HCT116 (cell line): ENCODE results near the gene ASB10. TPM values are rescaled to one million over a fixed set of nuclear protein-coding genes. Genes with fewer than 3 reads are reported as not detected.

ENCODE experiments used
- ATAC-seq: fragments of 200-7000 bp; cut with Tn5 transposase; 2 replicates; pipeline ENCODE4 v1.9.1; 2020; ENCODE audit warnings: mild to moderate bottlenecking, moderate library complexity
- BruUV-seq: library from RNA; stranded (reverse); fragments of 400-500 nt; replicated peaks from 2 replicates; lab custom pipeline; 2021; lab: Mats Ljungman, UMichigan
- CTCF ChIA-PET: fragments of 300-600 bp; sonication (Branson Sonifier 250); formaldehyde crosslinking; loops from one replicate; lab custom pipeline; 2021; ENCODE audit warnings: antibody characterized with exemption; lab: Charles Lee
- POLR2A ChIA-PET: fragments of 300-600, 350-600 bp; sonication (Branson Sonifier 250); formaldehyde crosslinking; loops from one replicate; lab custom pipeline; 2021; ENCODE audit warnings: antibody characterized with exemption; lab: Charles Lee
- RAD21 ChIA-PET, 2 experiments: fragments of 300-600 bp; sonication (Branson Sonifier 250); formaldehyde crosslinking; loops; one replicate each; lab custom pipeline; 2023; ENCODE audit warnings: low total read pairs in 2 of 2; ENCODE audit not compliant: uncharacterized antibody in 2 of 2, unreplicated experiment in 2 of 2, low non-redundant PET in 1 of 2; lab: Charles Lee
- DNase-seq: peaks from one replicate; pipeline ENCODE4 v3.0.0-alpha.2; 2010; ENCODE audit warnings: low read depth, low spot score
- H2AFZ ChIP-seq: fragments of 200-600 bp; shearing (Covaris generic), sonication (generic); 2 replicates; pipeline ENCODE4 v1.6.1; 2017; ENCODE audit warnings: low read depth, mixed run types, mixed read lengths, antibody characterized with exemption, low read length; ENCODE audit not compliant: poor library complexity, severe bottlenecking
- H3K27ac ChIP-seq: 2 replicates; pipeline ENCODE4 v1.5.1; 2012; ENCODE audit warnings: low read depth, low read length
- H3K27me3 ChIP-seq: fragments of 200-600 bp; sonication (generic); 2 replicates; pipeline ENCODE4 v1.6.1; 2016; ENCODE audit warnings: mixed run types, low read length, mixed read lengths; ENCODE audit not compliant: insufficient read depth
- H3K36me3 ChIP-seq, 2 experiments: fragments of 200-500 bp in 1 of 2; fragments of 200-600 bp in 1 of 2; sonication (Bioruptor generic) in 1 of 2; sonication (generic) in 1 of 2; 2 replicates each; pipeline versions ENCODE4 v1.5.1 to v1.6.1; 2014 to 2016; ENCODE audit warnings: low read length in 2 of 2, inconsistent platforms in 1 of 2, mixed read lengths in 1 of 2, mixed run types in 1 of 2; ENCODE audit not compliant: insufficient read depth in 2 of 2, control insufficient read depth in 1 of 2
- H3K4me1 ChIP-seq, 2 experiments: fragments of 200-600 bp in 1 of 2; sonication (generic) in 1 of 2; 2 replicates each; pipeline versions ENCODE4 v1.5.1 to v1.6.1; 2012 to 2017; ENCODE audit warnings: low read length in 2 of 2, inconsistent platforms in 1 of 2, mild to moderate bottlenecking in 1 of 2, mixed read lengths in 1 of 2, mixed run types in 1 of 2, moderate library complexity in 1 of 2; ENCODE audit not compliant: insufficient read depth in 2 of 2, control insufficient read depth in 1 of 2
- H3K4me2 ChIP-seq: fragments of 200-600 bp; sonication (generic); 2 replicates; pipeline ENCODE4 v1.6.1; 2017; ENCODE audit warnings: mixed run types, low read length, mixed read lengths
- H3K4me3 ChIP-seq, 2 experiments: fragments of 200-600 bp in 1 of 2; sonication (generic) in 1 of 2; replicated peaks in 1 of 2; 2 replicates each; pipeline ENCODE4 v1.5.1; 2011 to 2016; ENCODE audit warnings: low read length in 2 of 2, control low read depth in 1 of 2, low read depth in 1 of 2, mild to moderate bottlenecking in 1 of 2, mixed read lengths in 1 of 2, mixed run types in 1 of 2
- H3K79me2 ChIP-seq: fragments of 200-600 bp; sonication (generic); 2 replicates; pipeline ENCODE4 v1.6.1; 2017; ENCODE audit warnings: mild to moderate bottlenecking, mixed run types, low read length, moderate library complexity, mixed read lengths; ENCODE audit not compliant: insufficient read depth
- H3K9ac ChIP-seq: fragments of 200-600 bp; sonication (generic); 2 replicates; pipeline ENCODE4 v1.6.1; 2016; ENCODE audit warnings: low read length, mixed read lengths
- H3K9me2 ChIP-seq: fragments of 200-600 bp; sonication (generic), shearing (Covaris generic); 2 replicates; pipeline ENCODE4 v1.6.1; 2017; ENCODE audit warnings: mixed run types, mild to moderate bottlenecking, moderate library complexity; ENCODE audit not compliant: insufficient read depth
- H3K9me3 ChIP-seq, 2 experiments: fragments of 200-500 bp in 1 of 2; fragments of 200-600 bp in 1 of 2; sonication (Bioruptor generic) in 1 of 2; sonication (generic) in 1 of 2; 2 replicates each; pipeline ENCODE4 v1.6.1; 2014 to 2017; ENCODE audit warnings: low read length in 2 of 2, mixed read lengths in 2 of 2, inconsistent platforms in 1 of 2, low read depth in 1 of 2, mild to moderate bottlenecking in 1 of 2, mixed run types in 1 of 2, moderate library complexity in 1 of 2; ENCODE audit not compliant: control insufficient read depth in 1 of 2, insufficient read depth in 1 of 2
- H4K20me1 ChIP-seq: fragments of 200-600 bp; sonication (generic), shearing (Covaris generic); 2 replicates; pipeline ENCODE4 v1.6.1; 2017; ENCODE audit warnings: mixed run types, mild to moderate bottlenecking, moderate library complexity; ENCODE audit not compliant: insufficient read depth
- ATF3 ChIP-seq: IDR thresholded peaks from 2 replicates; pipeline ENCODE4 v1.6.1; 2012
- CBX3 ChIP-seq: IDR thresholded peaks from 2 replicates; pipeline ENCODE4 v1.6.1; 2012; ENCODE audit warnings: low read depth
- EGR1 ChIP-seq: IDR thresholded peaks from 2 replicates; pipeline ENCODE4 v1.6.1; 2012; ENCODE audit warnings: low read depth
- ELF1 ChIP-seq: IDR thresholded peaks from 2 replicates; pipeline ENCODE4 v1.6.1; 2012; ENCODE audit warnings: low read depth, borderline replicate concordance
- EZH2phosphoT487 ChIP-seq: fragments of 200-600 bp; IDR thresholded peaks from 2 replicates; pipeline ENCODE4 v1.6.1; 2018; ENCODE audit warnings: antibody characterized with exemption, borderline replicate concordance
- JUND ChIP-seq: IDR thresholded peaks from 2 replicates; pipeline ENCODE4 v1.6.1; 2012
- POLR2AphosphoS5 ChIP-seq: IDR thresholded peaks from 2 replicates; pipeline ENCODE4 v1.6.1; 2011; ENCODE audit warnings: mild to moderate bottlenecking, low read depth, low read length, moderate library complexity
- SRF ChIP-seq: IDR thresholded peaks from 2 replicates; pipeline ENCODE4 v1.6.1; 2012; ENCODE audit warnings: low read depth
- TCF7L2 ChIP-seq: IDR thresholded peaks from 2 replicates; pipeline ENCODE4 v1.7.0; 2011; ENCODE audit warnings: borderline replicate concordance, inconsistent platforms; ENCODE audit not compliant: insufficient read depth, insufficient read length; ENCODE audit errors: extremely low read depth
- YY1 ChIP-seq: IDR thresholded peaks from 2 replicates; pipeline ENCODE4 v1.6.1; 2011; ENCODE audit warnings: low read length, low read depth, moderate library complexity, mild to moderate bottlenecking; ENCODE audit not compliant: insufficient replicate concordance; ENCODE audit errors: extremely low read depth
- ZNF274 ChIP-seq: fragments of 200-500 bp; sonication (Bioruptor generic); IDR thresholded peaks from 2 replicates; pipeline ENCODE4 v1.6.1; 2014; ENCODE audit warnings: mild to moderate bottlenecking, low read depth, low read length, inconsistent platforms
- intact Hi-C: fragments of 100-400 bp; cut with micrococcal nuclease; formaldehyde crosslinking; loops from 2 replicates; pipeline ENCODE4 v1.10.0; 2022
- total RNA-seq: library from RNA; stranded (reverse); gene quantifications from one replicate; pipeline ENCODE4 v1.2.1, GENCODE V29; 2021; ENCODE audit not compliant: unreplicated experiment
- TF ChIP-seq, protein P1 (sequence below): IDR thresholded peaks from 2 replicates; pipeline ENCODE4 v1.6.1; 2011; ENCODE audit warnings: mild to moderate bottlenecking, low read length, moderate library complexity; ENCODE audit not compliant: insufficient replicate concordance; ENCODE audit errors: extremely low read depth
- TF ChIP-seq, protein P2 (sequence below): IDR thresholded peaks from 2 replicates; pipeline ENCODE4 v1.6.1; 2012; ENCODE audit warnings: low read depth

The ASB10 gene
- total RNA-seq, 1 experiment from 2014 or later, result not detected

DNA sequence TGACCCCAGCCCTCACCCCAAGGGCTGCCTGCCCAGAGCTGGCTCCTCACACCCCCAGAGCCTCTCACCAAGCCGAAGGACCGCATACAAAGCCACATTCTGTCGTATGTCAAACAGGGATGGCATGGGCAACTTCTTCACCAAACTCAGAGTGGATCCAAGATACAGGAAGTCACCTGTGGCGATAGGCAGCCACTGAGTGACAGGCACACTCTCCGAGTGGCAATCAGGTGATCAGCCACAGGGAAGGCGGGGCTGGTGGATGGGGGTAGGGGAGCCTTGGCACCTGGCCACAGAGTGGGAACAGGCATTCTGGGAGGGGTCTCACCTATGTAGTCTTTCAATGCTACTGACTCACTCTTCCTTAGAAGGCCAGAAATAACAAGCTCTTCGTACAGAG, 7.1 kb upstream of the ASB10 start:
- Histone ChIP-seq H3K4me2 (no peak overlapping the region), H3K9me2 (no peaks in the 10 kb centered on the region), H3K27me3 (peaks cover 18% of the 10 kb centered on the region; the same call in 1 of the 2 replicates), H3K9me3 (no peaks in the 10 kb centered on the region), H3K36me3 (no peaks in the 10 kb centered on the region), H3K27ac (no peak overlapping the region), H3K9ac (no peak overlapping the region), H2AFZ (no peak overlapping the region), H3K4me3 (no peak overlapping the region), H4K20me1 (no peaks in the 10 kb centered on the region), H3K4me1 (no peaks in the 10 kb centered on the region), H3K79me2 (no peaks in the 10 kb centered on the region)
- ATAC-seq, result no peak
- TF ChIP-seq ELF1 (no peak), ATF3 (no peak), TCF7L2 (no peak), EGR1 (no peak), YY1 (no peak), EZH2phosphoT487 (no peak), SRF (no peak), POLR2AphosphoS5 (no peak), JUND (no peak), CBX3 (no peak), ZNF274 (no peak)
- TF ChIP-seq, protein P1, sequence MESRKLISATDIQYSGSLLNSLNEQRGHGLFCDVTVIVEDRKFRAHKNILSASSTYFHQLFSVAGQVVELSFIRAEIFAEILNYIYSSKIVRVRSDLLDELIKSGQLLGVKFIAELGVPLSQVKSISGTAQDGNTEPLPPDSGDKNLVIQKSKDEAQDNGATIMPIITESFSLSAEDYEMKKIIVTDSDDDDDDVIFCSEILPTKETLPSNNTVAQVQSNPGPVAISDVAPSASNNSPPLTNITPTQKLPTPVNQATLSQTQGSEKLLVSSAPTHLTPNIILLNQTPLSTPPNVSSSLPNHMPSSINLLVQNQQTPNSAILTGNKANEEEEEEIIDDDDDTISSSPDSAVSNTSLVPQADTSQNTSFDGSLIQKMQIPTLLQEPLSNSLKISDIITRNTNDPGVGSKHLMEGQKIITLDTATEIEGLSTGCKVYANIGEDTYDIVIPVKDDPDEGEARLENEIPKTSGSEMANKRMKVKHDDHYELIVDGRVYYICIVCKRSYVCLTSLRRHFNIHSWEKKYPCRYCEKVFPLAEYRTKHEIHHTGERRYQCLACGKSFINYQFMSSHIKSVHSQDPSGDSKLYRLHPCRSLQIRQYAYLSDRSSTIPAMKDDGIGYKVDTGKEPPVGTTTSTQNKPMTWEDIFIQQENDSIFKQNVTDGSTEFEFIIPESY, result no peak
- TF ChIP-seq, protein P2, sequence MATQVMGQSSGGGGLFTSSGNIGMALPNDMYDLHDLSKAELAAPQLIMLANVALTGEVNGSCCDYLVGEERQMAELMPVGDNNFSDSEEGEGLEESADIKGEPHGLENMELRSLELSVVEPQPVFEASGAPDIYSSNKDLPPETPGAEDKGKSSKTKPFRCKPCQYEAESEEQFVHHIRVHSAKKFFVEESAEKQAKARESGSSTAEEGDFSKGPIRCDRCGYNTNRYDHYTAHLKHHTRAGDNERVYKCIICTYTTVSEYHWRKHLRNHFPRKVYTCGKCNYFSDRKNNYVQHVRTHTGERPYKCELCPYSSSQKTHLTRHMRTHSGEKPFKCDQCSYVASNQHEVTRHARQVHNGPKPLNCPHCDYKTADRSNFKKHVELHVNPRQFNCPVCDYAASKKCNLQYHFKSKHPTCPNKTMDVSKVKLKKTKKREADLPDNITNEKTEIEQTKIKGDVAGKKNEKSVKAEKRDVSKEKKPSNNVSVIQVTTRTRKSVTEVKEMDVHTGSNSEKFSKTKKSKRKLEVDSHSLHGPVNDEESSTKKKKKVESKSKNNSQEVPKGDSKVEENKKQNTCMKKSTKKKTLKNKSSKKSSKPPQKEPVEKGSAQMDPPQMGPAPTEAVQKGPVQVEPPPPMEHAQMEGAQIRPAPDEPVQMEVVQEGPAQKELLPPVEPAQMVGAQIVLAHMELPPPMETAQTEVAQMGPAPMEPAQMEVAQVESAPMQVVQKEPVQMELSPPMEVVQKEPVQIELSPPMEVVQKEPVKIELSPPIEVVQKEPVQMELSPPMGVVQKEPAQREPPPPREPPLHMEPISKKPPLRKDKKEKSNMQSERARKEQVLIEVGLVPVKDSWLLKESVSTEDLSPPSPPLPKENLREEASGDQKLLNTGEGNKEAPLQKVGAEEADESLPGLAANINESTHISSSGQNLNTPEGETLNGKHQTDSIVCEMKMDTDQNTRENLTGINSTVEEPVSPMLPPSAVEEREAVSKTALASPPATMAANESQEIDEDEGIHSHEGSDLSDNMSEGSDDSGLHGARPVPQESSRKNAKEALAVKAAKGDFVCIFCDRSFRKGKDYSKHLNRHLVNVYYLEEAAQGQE, result no peak
- BruUV-seq, result no TSS peak
- intact Hi-C loops, result no loop called here
- ChIA-PET POLR2A (no interaction called here), RAD21 (no interaction called here), CTCF (no interaction called here)
- DNase-seq, result no peak
